ENCODE measurements around the gene SLC22A3.

DNA sequence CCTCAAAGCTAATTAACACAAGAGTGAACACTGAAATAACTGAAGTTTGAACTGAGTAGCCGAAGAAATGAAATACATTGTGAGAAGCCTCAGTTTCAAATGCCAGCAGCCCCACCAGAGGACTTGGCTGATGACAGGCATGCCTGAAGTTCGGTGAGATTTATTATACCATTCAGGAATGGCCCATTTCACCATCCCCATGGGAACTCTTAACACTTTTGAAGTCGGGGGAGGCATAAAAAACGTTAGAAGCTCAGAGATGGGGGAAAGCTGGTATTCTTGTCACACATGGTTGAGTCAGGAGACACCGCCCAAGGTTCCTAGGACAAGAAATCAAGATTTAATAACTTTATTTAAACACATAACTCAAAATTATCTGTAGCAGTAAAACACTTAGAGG is 17.6 kb upstream of the SLC22A3 start:
- TF ChIP-seq, protein P1, sequence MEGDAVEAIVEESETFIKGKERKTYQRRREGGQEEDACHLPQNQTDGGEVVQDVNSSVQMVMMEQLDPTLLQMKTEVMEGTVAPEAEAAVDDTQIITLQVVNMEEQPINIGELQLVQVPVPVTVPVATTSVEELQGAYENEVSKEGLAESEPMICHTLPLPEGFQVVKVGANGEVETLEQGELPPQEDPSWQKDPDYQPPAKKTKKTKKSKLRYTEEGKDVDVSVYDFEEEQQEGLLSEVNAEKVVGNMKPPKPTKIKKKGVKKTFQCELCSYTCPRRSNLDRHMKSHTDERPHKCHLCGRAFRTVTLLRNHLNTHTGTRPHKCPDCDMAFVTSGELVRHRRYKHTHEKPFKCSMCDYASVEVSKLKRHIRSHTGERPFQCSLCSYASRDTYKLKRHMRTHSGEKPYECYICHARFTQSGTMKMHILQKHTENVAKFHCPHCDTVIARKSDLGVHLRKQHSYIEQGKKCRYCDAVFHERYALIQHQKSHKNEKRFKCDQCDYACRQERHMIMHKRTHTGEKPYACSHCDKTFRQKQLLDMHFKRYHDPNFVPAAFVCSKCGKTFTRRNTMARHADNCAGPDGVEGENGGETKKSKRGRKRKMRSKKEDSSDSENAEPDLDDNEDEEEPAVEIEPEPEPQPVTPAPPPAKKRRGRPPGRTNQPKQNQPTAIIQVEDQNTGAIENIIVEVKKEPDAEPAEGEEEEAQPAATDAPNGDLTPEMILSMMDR (IDR thresholded peaks at IDR 0.05; ENCODE audit: insufficient read depth, low read depth, low read length): no peak
- no peak for TF ChIP-seq EZH2 (IDR thresholded peaks at IDR 0.05; ENCODE audit: insufficient read depth, low read length)
